ENCODE data around the gene UNC13C. TPM values are rescaled to one million over a fixed set of nuclear protein-coding genes. Genes with fewer than 3 reads are reported as not detected.

Gene UNC13C
- total RNA-seq, 1 donor from 2014 or later: 0.18 TPM

DNA sequence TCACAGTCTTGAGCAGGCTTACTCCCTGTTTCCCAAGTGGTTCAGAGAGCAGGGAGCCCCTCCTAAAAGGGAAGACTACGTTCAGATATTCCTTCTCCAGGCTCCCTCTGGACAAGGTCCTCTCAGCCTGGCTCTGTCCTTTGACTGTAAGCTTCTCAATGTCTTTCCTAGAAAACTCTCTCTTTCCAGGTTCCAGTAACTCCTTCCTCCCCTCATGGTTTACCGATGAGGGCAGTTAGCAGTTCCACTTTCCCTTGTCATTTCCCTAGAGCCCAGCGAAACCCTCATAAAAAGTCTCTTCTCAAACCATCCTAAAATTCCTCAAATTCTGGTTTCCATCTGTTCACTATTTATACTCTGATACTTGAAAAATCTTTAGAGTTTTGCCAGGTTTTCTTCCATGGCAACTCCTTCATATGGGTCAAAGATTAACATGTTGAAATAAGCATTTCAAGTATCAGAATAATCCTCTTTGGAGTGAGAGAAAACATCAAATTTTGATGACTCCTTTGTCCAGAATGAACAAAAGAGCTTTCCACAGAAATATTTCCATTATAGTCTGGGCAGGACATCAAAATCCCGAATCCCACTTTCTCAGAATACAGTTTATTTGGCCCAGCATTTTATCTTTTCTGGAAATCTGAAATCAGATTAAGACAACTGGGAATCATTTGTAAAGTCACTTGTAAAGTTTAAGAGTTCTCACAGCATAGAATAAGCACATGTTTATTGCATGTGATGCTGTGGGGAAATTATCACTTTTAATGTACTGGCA, 599.4 kb downstream of the UNC13C start:
- H3K4me2 ChIP-seq (ENCODE audit: low read length): no peak overlapping the region
- no peaks in the 10 kb centered on the region for H3K4me1 ChIP-seq (ENCODE audit: insufficient read depth, low read length)
- H3K4me3 ChIP-seq (ENCODE audit: insufficient read depth, low read depth, low read length): no peak overlapping the region
- no peak overlapping the region for H2AFZ ChIP-seq (ENCODE audit: low read depth, low read length)
- no peaks in the 10 kb centered on the region for H3K4me1 Mint-ChIP-seq (ENCODE audit: low read depth, unreplicated experiment)
- H3K9me3 Mint-ChIP-seq (ENCODE audit: unreplicated experiment): peaks cover 5% of the 10 kb centered on the region
- no peak overlapping the region for H3K9ac ChIP-seq (ENCODE audit: low read length)
- no peak for TF ChIP-seq EZH2 (IDR thresholded peaks at IDR 0.05; ENCODE audit: insufficient read depth, low read length)
- TF ChIP-seq, protein P1, sequence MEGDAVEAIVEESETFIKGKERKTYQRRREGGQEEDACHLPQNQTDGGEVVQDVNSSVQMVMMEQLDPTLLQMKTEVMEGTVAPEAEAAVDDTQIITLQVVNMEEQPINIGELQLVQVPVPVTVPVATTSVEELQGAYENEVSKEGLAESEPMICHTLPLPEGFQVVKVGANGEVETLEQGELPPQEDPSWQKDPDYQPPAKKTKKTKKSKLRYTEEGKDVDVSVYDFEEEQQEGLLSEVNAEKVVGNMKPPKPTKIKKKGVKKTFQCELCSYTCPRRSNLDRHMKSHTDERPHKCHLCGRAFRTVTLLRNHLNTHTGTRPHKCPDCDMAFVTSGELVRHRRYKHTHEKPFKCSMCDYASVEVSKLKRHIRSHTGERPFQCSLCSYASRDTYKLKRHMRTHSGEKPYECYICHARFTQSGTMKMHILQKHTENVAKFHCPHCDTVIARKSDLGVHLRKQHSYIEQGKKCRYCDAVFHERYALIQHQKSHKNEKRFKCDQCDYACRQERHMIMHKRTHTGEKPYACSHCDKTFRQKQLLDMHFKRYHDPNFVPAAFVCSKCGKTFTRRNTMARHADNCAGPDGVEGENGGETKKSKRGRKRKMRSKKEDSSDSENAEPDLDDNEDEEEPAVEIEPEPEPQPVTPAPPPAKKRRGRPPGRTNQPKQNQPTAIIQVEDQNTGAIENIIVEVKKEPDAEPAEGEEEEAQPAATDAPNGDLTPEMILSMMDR (IDR thresholded peaks at IDR 0.05; ENCODE audit: insufficient read depth, low read depth, low read length): no peak
- DNase-seq (ENCODE audit: low read depth) (no peak), FAIRE-seq (no peak)
- H3K27me3 Mint-ChIP-seq (ENCODE audit: low read depth, unreplicated experiment): peaks cover 2% of the 10 kb centered on the region
- H3K27me3 ChIP-seq (ENCODE audit: insufficient read depth, low read length): no peaks in the 10 kb centered on the region
- H3K4me3 Mint-ChIP-seq (ENCODE audit: unreplicated experiment): no peak overlapping the region
- no peak overlapping the region for H3K27ac ChIP-seq (ENCODE audit: low read depth, low read length)
- H3K9me3 ChIP-seq (ENCODE audit: insufficient read depth, low read depth, low read length): no peaks in the 10 kb centered on the region
- H3K36me3 Mint-ChIP-seq (ENCODE audit: low read depth, unreplicated experiment): no peaks in the 10 kb centered on the region
- H4K20me1 ChIP-seq (ENCODE audit: insufficient read depth, low read length): no peaks in the 10 kb centered on the region
- H3K79me2 ChIP-seq (ENCODE audit: insufficient read depth, low read length): no peaks in the 10 kb centered on the region
- H3K27ac Mint-ChIP-seq (ENCODE audit: unreplicated experiment): no peak overlapping the region
- no peaks in the 10 kb centered on the region for H3K36me3 ChIP-seq (ENCODE audit: insufficient read depth, low read length)

DNA sequence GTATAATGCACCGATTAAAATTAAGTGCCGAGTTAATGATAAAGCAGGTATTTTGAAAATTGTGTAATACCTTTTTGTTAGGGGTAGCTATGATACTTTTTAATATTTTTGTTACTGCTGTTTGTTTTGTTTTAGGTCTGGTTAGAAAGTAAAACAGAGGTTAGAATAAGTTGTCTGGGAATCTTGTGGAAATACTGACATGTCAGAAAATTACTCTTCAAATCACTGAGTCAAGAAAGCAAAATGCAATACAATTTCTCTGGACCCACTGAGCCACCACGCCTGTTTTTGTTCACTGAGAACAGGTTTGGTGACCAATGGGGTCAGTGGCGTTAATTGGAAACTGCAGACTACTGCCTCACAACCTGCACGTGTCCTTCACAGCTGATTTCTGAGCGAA, 601.6 kb downstream of the UNC13C start:
- DNase-seq (ENCODE audit: low read depth) (no peak), FAIRE-seq (no peak)
- peaks cover 5% of the 10 kb centered on the region for H3K9me3 Mint-ChIP-seq (ENCODE audit: unreplicated experiment)
- H3K4me1 Mint-ChIP-seq (ENCODE audit: low read depth, unreplicated experiment): no peaks in the 10 kb centered on the region
- H3K4me2 ChIP-seq (ENCODE audit: low read length): no peak overlapping the region
- no peaks in the 10 kb centered on the region for H3K36me3 Mint-ChIP-seq (ENCODE audit: low read depth, unreplicated experiment)
- H3K9ac ChIP-seq (ENCODE audit: low read length): no peak overlapping the region
- TF ChIP-seq, protein P1 (IDR thresholded peaks at IDR 0.05; ENCODE audit: insufficient read depth, low read depth, low read length): no peak
- TF ChIP-seq EZH2 (IDR thresholded peaks at IDR 0.05; ENCODE audit: insufficient read depth, low read length): no peak
- H3K27me3 ChIP-seq (ENCODE audit: insufficient read depth, low read length): no peaks in the 10 kb centered on the region
- H3K27ac ChIP-seq (ENCODE audit: low read depth, low read length): no peak overlapping the region
- H3K27me3 Mint-ChIP-seq (ENCODE audit: low read depth, unreplicated experiment): peaks cover 2% of the 10 kb centered on the region
- H3K4me1 ChIP-seq (ENCODE audit: insufficient read depth, low read length): no peaks in the 10 kb centered on the region
- no peaks in the 10 kb centered on the region for H4K20me1 ChIP-seq (ENCODE audit: insufficient read depth, low read length)
- no peak overlapping the region for H2AFZ ChIP-seq (ENCODE audit: low read depth, low read length)
- H3K79me2 ChIP-seq (ENCODE audit: insufficient read depth, low read length): no peaks in the 10 kb centered on the region
- no peak overlapping the region for H3K4me3 Mint-ChIP-seq (ENCODE audit: unreplicated experiment)
- no peak overlapping the region for H3K27ac Mint-ChIP-seq (ENCODE audit: unreplicated experiment)
- H3K36me3 ChIP-seq (ENCODE audit: insufficient read depth, low read length): no peaks in the 10 kb centered on the region
- H3K9me3 ChIP-seq (ENCODE audit: insufficient read depth, low read depth, low read length): no peaks in the 10 kb centered on the region
- no peak overlapping the region for H3K4me3 ChIP-seq (ENCODE audit: insufficient read depth, low read depth, low read length)

DNA sequence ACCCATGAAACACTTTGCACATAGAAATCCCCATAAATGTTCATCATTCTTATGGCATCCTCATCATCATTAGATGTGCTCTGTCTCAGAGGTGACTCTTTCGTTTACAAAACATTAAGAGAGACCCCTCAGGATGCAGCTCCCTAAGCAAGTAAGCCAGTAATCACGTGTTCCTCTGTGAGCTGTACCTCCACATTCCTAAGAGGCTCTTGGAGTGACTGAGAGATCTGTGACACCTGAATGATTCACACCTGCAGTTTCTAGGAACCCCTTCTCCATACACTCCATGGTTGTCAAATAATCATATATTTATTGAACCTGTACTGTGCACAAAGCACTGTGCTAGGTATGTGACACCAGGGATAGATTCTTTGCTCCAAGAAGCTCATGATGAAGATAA, 602.4 kb downstream of the UNC13C start:
- H3K27ac ChIP-seq (ENCODE audit: low read depth, low read length): no peak overlapping the region
- Mint-ChIP-seq H3K27ac (ENCODE audit: unreplicated experiment) (no peak overlapping the region), H3K27me3 (ENCODE audit: low read depth, unreplicated experiment) (peaks cover 2% of the 10 kb centered on the region), H3K9me3 (ENCODE audit: unreplicated experiment) (peaks cover 5% of the 10 kb centered on the region), H3K36me3 (ENCODE audit: low read depth, unreplicated experiment) (no peaks in the 10 kb centered on the region), H3K4me1 (ENCODE audit: low read depth, unreplicated experiment) (no peaks in the 10 kb centered on the region), H3K4me3 (ENCODE audit: unreplicated experiment) (no peak overlapping the region)
- no peaks in the 10 kb centered on the region for H4K20me1 ChIP-seq (ENCODE audit: insufficient read depth, low read length)
- H3K36me3 ChIP-seq (ENCODE audit: insufficient read depth, low read length): no peaks in the 10 kb centered on the region
- H3K9ac ChIP-seq (ENCODE audit: low read length): no peak overlapping the region
- no peak for TF ChIP-seq EZH2 (IDR thresholded peaks at IDR 0.05; ENCODE audit: insufficient read depth, low read length)
- TF ChIP-seq, protein P1 (IDR thresholded peaks at IDR 0.05; ENCODE audit: insufficient read depth, low read depth, low read length): no peak
- FAIRE-seq (no peak), DNase-seq (ENCODE audit: low read depth) (no peak)
- H3K4me2 ChIP-seq (ENCODE audit: low read length): no peak overlapping the region
- no peak overlapping the region for H3K4me3 ChIP-seq (ENCODE audit: insufficient read depth, low read depth, low read length)
- H3K4me1 ChIP-seq (ENCODE audit: insufficient read depth, low read length): no peaks in the 10 kb centered on the region
- no peaks in the 10 kb centered on the region for H3K9me3 ChIP-seq (ENCODE audit: insufficient read depth, low read depth, low read length)
- H3K79me2 ChIP-seq (ENCODE audit: insufficient read depth, low read length): no peaks in the 10 kb centered on the region
- H3K27me3 ChIP-seq (ENCODE audit: insufficient read depth, low read length): no peaks in the 10 kb centered on the region
- no peak overlapping the region for H2AFZ ChIP-seq (ENCODE audit: low read depth, low read length)

All from astrocyte (in vitro differentiated cells and primary cell).